Activated CD4-positive, alpha-beta T cell treated with anti-CD3 and anti-CD28 coated beads, Interleukin-2, amount 10 ng/mL, durations not matched to agents 24 days and 14 days (primary cell): ENCODE data around the gene NDUFC1. TPM values are rescaled to one million over a fixed set of nuclear protein-coding genes. Genes with fewer than 3 reads are reported as not detected.
A peak's percentile ranks its signal among the peaks of the same experiment; 100 is the strongest.
"Not testable (repeated sequence)": the region's sequence is repeated elsewhere in the genome, so short reads cannot be mapped to it uniquely, and the experiment has no call there.

Experiments used
- DNase-seq: peaks from one replicate; pipeline ENCODE4 v3.0.0; 2022
- H3K27ac Mint-ChIP-seq: one replicate; pipeline ENCODE4 v1.8.0; 2022; ENCODE audit warnings: mild to moderate bottlenecking, mixed read lengths
- H3K27me3 Mint-ChIP-seq: one replicate; pipeline ENCODE4 v1.8.0; 2022; ENCODE audit warnings: mixed read lengths
- H3K36me3 Mint-ChIP-seq: one replicate; pipeline ENCODE4 v1.8.0; 2022; ENCODE audit warnings: low read depth, mild to moderate bottlenecking, mixed read lengths
- H3K4me1 Mint-ChIP-seq: one replicate; pipeline ENCODE4 v1.8.0; 2021; ENCODE audit warnings: mixed read lengths
- H3K4me3 Mint-ChIP-seq: one replicate; pipeline ENCODE4 v1.8.0; 2022; ENCODE audit warnings: mild to moderate bottlenecking, moderate library complexity, mixed read lengths
- H3K9me3 Mint-ChIP-seq: one replicate; pipeline ENCODE4 v1.8.0; 2021; ENCODE audit warnings: mixed read lengths
- intact Hi-C: fragments of 100-400 bp; cut with micrococcal nuclease; formaldehyde crosslinking; loops from one replicate; pipeline ENCODE4 v1.15.1; 2023
- total RNA-seq: library from RNA; stranded (reverse); gene quantifications from 2 replicates; pipeline ENCODE4 v1.2.3, GENCODE V29; 2022

Gene NDUFC1
- total RNA-seq, 1 donor from 2014 or later: 53.5 TPM

DNA sequence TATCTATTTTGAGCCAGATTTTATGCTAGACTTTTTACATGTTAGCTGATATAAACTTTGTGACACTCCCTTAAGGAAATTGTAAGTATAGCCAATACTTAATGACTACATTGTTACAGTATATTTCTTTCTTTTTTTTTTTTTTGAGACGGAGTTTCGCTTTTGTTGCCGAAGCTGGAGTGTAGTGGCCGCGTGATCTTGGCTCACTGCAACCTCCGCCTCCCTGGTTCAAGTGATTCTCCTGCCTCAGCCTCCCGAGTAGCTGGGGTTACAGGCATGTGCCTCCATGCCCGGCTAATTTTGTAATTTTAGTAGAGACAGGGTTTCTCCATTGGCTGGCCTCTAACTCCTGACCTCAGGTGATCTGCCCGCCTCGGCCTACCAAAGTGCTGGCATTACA, 11.1 kb upstream of the NDUFC1 start:
- peak; percentile 50 for DNase-seq
- Mint-ChIP-seq H3K4me1 (peaks cover 51% of the 10 kb centered on the region), H3K27ac (peak overlapping the region; percentile 10), H3K36me3 (peaks cover 19% of the 10 kb centered on the region)
- H3K9me3 Mint-ChIP-seq, H3K4me3 Mint-ChIP-seq, H3K27me3 Mint-ChIP-seq, intact Hi-C loops: not testable (repeated sequence)

GRCh38 chr4:139312552-139313332, 10.5 kb upstream of the NDUFC1 start:
- H3K4me3 Mint-ChIP-seq: no peak overlapping the region
- intact Hi-C loops: no loop called here
- H3K9me3 Mint-ChIP-seq: no peaks in the 10 kb centered on the region
- no peaks in the 10 kb centered on the region for H3K27me3 Mint-ChIP-seq
- peak overlapping the region; percentile 37 for H3K27ac Mint-ChIP-seq
- H3K36me3 Mint-ChIP-seq: peaks cover 20% of the 10 kb centered on the region
- DNase-seq: peak; percentile 53
- peaks cover 51% of the 10 kb centered on the region for H3K4me1 Mint-ChIP-seq

- DNase-seq: no peak
- Mint-ChIP-seq H3K4me1 (peaks cover 51% of the 10 kb centered on the region), H3K36me3 (peaks cover 17% of the 10 kb centered on the region), H3K9me3 (no peaks in the 10 kb centered on the region), H3K27ac (no peak overlapping the region), H3K27me3 (no peaks in the 10 kb centered on the region), H3K4me3 (no peak overlapping the region)
- intact Hi-C loops: no loop called here
Measured at GRCh38 chr4:139311909-139312308, 9.6 kb upstream of the NDUFC1 start.

DNA sequence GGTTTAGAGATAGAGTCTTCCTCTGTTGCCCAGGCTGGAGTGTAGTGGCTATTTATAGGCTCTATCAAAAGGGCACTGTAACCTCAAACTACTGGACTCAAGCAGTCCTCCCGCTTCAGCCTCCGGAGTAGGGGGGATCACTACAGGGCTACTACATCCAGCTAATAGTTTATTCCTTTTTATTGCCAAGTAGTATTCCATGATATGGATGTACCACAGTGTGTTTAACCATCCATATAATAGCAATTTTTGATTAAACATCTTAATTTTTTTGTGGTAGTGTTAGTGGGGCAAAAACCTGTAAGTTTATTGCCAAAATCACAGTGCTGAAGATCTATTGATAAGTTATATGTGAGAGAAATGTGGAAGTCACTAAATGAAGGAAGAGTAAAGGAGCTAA, 2.6 kb upstream of the NDUFC1 start:
- Mint-ChIP-seq H3K27me3 (no peaks in the 10 kb centered on the region), H3K4me1 (peaks cover 43% of the 10 kb centered on the region), H3K9me3 (peaks cover 5% of the 10 kb centered on the region), H3K27ac (no peak overlapping the region), H3K4me3 (peak overlapping the region; percentile 28), H3K36me3 (peaks cover 49% of the 10 kb centered on the region)
- intact Hi-C loops: loop anchor here (5.0 to 10.0 kb wide), 2 partner anchors 350 to 1217 kb away; partner anchors contain the start of gene ELMOD2
- no peak for DNase-seq

- H3K27me3 Mint-ChIP-seq: no peaks in the 10 kb centered on the region
- peak within 1 kb of the TSS; percentile 100 for H3K27ac Mint-ChIP-seq
- DNase-seq: peak; percentile 99
- H3K36me3 Mint-ChIP-seq: peaks cover 33% of the 10 kb centered on the region
- intact Hi-C loops: loop anchor here (1.0 to 10.0 kb wide), 9 partner anchors 32 to 1221 kb away; partner anchors contain the start of genes ELF2, ELMOD2, NOCT and RAB33B
- peak within 1 kb of the TSS; percentile 99 for H3K4me3 Mint-ChIP-seq
- H3K9me3 Mint-ChIP-seq: peaks cover 5% of the 10 kb centered on the region
- peaks cover 52% of the 10 kb centered on the region for H3K4me1 Mint-ChIP-seq
Measured at GRCh38 chr4:139301113-139301820, 1.0 kb downstream of the NDUFC1 start, which contains the start of gene NAA15. TSS of gene NAA15 (plus strand) at chr4:139301505. CDS start at chr4:139301778, 273 bp downstream.

- Mint-ChIP-seq H3K27ac (peak overlapping the region; percentile 100), H3K36me3 (peaks cover 28% of the 10 kb centered on the region), H3K4me3 (peak overlapping the region; percentile 99), H3K9me3 (peaks cover 5% of the 10 kb centered on the region), H3K27me3 (no peaks in the 10 kb centered on the region), H3K4me1 (peaks cover 58% of the 10 kb centered on the region)
- DNase-seq: no peak
- intact Hi-C loops: loop anchor here (1.0 to 10.0 kb wide), 9 partner anchors 32 to 1222 kb away; partner anchors contain the start of genes ELF2, ELMOD2, NOCT and RAB33B
Measured at GRCh38 chr4:139300431-139301112, 1.7 kb downstream of the NDUFC1 start.

GRCh38 chr4:139299536-139299935, 2.7 kb downstream of the NDUFC1 start:
- H3K27ac Mint-ChIP-seq: no peak overlapping the region
- no peak for DNase-seq
- H3K9me3 Mint-ChIP-seq: no peaks in the 10 kb centered on the region
- peaks cover 55% of the 10 kb centered on the region for H3K4me1 Mint-ChIP-seq
- no peaks in the 10 kb centered on the region for H3K27me3 Mint-ChIP-seq
- H3K36me3 Mint-ChIP-seq: peaks cover 25% of the 10 kb centered on the region
- intact Hi-C loops: no loop called here
- peak overlapping the region; percentile 99 for H3K4me3 Mint-ChIP-seq

DNA sequence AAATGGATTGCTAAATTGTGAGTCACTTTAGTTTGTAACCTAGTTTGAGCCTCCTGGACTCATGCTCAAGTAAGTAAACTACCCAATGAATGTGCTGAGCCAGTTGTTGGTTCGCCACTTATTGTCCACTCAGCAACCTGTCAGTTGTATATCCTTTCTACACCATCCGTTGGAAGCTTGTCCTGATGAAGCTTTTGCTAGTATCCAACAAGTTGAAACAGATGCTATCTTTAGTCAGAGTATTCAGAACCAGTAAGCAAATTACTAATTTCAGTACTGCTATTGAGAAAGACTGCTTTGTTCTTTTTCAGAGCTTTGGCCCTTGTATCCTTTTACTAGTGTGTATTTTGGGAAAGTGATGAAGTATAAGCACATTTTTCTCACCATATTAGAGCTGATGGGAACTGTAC, 5.3 kb downstream of the NDUFC1 start:
- Mint-ChIP-seq H3K27ac (no peak overlapping the region), H3K4me3 (no peak overlapping the region), H3K4me1 (peaks cover 43% of the 10 kb centered on the region), H3K27me3 (no peaks in the 10 kb centered on the region), H3K36me3 (peaks cover 20% of the 10 kb centered on the region), H3K9me3 (no peaks in the 10 kb centered on the region)
- intact Hi-C loops: no loop called here
- DNase-seq: no peak

- H3K4me1 Mint-ChIP-seq: peaks cover 40% of the 10 kb centered on the region
- H3K36me3 Mint-ChIP-seq: peaks cover 24% of the 10 kb centered on the region
- intact Hi-C loops: loop anchor here (1.0 kb wide), 5 partner anchors 17 to 197 kb away; no protein-coding TSS in a partner anchor
- H3K9me3 Mint-ChIP-seq: no peaks in the 10 kb centered on the region
- peak overlapping the region; percentile 95 for H3K4me3 Mint-ChIP-seq
- no peak for DNase-seq
- peak overlapping the region; percentile 98 for H3K27ac Mint-ChIP-seq
- H3K27me3 Mint-ChIP-seq: no peaks in the 10 kb centered on the region
Measured at GRCh38 chr4:139295942-139296299, 6.4 kb downstream of the NDUFC1 start.

- intact Hi-C loops: loop anchor here (1.0 kb wide), 5 partner anchors 16 to 196 kb away; no protein-coding TSS in a partner anchor
- no peaks in the 10 kb centered on the region for H3K27me3 Mint-ChIP-seq
- peaks cover 36% of the 10 kb centered on the region for H3K4me1 Mint-ChIP-seq
- peak overlapping the region; percentile 98 for H3K27ac Mint-ChIP-seq
- H3K4me3 Mint-ChIP-seq: peak overlapping the region; percentile 95
- no peaks in the 10 kb centered on the region for H3K9me3 Mint-ChIP-seq
- peaks cover 25% of the 10 kb centered on the region for H3K36me3 Mint-ChIP-seq
- DNase-seq: peak; percentile 99
Measured at GRCh38 chr4:139295206-139295941, 6.9 kb downstream of the NDUFC1 start.

- H3K4me3 Mint-ChIP-seq: no peak overlapping the region
- peaks cover 11% of the 10 kb centered on the region for H3K27me3 Mint-ChIP-seq
- peaks cover 29% of the 10 kb centered on the region for H3K36me3 Mint-ChIP-seq
- peaks cover 7% of the 10 kb centered on the region for H3K9me3 Mint-ChIP-seq
- no peak overlapping the region for H3K27ac Mint-ChIP-seq
- intact Hi-C loops: no loop called here
- DNase-seq: no peak
- H3K4me1 Mint-ChIP-seq: peaks cover 2% of the 10 kb centered on the region
Measured at GRCh38 chr4:139286186-139286698, 16.0 kb downstream of the NDUFC1 start.

GRCh38 chr4:139282721-139283075, 19.6 kb downstream of the NDUFC1 start:
- Mint-ChIP-seq H3K4me1 (peaks cover 19% of the 10 kb centered on the region), H3K4me3 (no peak overlapping the region), H3K36me3 (peaks cover 13% of the 10 kb centered on the region), H3K9me3 (peaks cover 7% of the 10 kb centered on the region), H3K27ac (no peak overlapping the region), H3K27me3 (peaks cover 39% of the 10 kb centered on the region)
- intact Hi-C loops: no loop called here
- no peak for DNase-seq
